GM18517 (cell line): ENCODE results near the gene COQ3.

Experiments
- ATAC-seq: cut with Tn5 transposase; IDR thresholded peaks from one replicate; pipeline ENCODE4 v1.9.1; 2021; ENCODE audit warnings: mild to moderate bottlenecking, moderate library complexity; ENCODE audit not compliant: unreplicated experiment

Gene COQ3

GRCh38 chr6:99393698-99394531 is at the start of gene COQ3:
TSS of gene COQ3 (minus strand) at chr6:99394195. CDS start at chr6:99394179, 16 bp downstream.
- ATAC-seq = peak; percentile 76

GRCh38 chr6:99434702-99435530 is 40.9 kb upstream of the COQ3 start:
- ATAC-seq = peak; percentile 87

- no peak for ATAC-seq
Observed at GRCh38 chr6:99432877-99433276, 38.9 kb upstream of the COQ3 start.

- no peak for ATAC-seq
Observed at GRCh38 chr6:99431901-99432300, 37.9 kb upstream of the COQ3 start.

GRCh38 chr6:99427988-99428387 is 34.0 kb upstream of the COQ3 start:
- ATAC-seq = no peak

- no peak for ATAC-seq
Observed at GRCh38 chr6:99426451-99426757, 32.4 kb upstream of the COQ3 start.

GRCh38 chr6:99425647-99426450 is 31.9 kb upstream of the COQ3 start:
- peak; percentile 54 for ATAC-seq

GRCh38 chr6:99424761-99425646 is 31.0 kb upstream of the COQ3 start, which contains the start of gene PNISR:
TSS of gene PNISR (minus strand) at chr6:99425308. CDS start at chr6:99414659, 10,649 bp downstream.
- ATAC-seq = peak; percentile 91

- ATAC-seq = no peak
Observed at GRCh38 chr6:99424022-99424421, 30.0 kb upstream of the COQ3 start.

GRCh38 chr6:99422912-99423311 is 28.9 kb upstream of the COQ3 start:
- ATAC-seq = no peak

- ATAC-seq = peak; percentile 85
Observed at GRCh38 chr6:99416892-99417767, 23.1 kb upstream of the COQ3 start.

GRCh38 chr6:99416226-99416625 is 22.2 kb upstream of the COQ3 start:
- no peak for ATAC-seq

- ATAC-seq = no peak
Observed at GRCh38 chr6:99415446-99415845, 21.5 kb upstream of the COQ3 start.

- no peak for ATAC-seq
Observed at GRCh38 chr6:99412065-99412464, 18.1 kb upstream of the COQ3 start.

- no peak for ATAC-seq
Observed at GRCh38 chr6:99409672-99410071, 15.7 kb upstream of the COQ3 start.

GRCh38 chr6:99407076-99407475 is 13.1 kb upstream of the COQ3 start:
- ATAC-seq = no peak

- ATAC-seq = no peak
Observed at GRCh38 chr6:99402448-99402847, 8.5 kb upstream of the COQ3 start.

GRCh38 chr6:99397287-99397686 is 3.3 kb upstream of the COQ3 start:
- no peak for ATAC-seq

GRCh38 chr6:99393366-99393697 is 663 bp downstream of the COQ3 start:
- ATAC-seq = peak; percentile 24
